Astrocyte of the spinal cord (primary cell): ENCODE data around the gene PTPRG.

Experiments
- DNase-seq: peaks from one replicate; pipeline ENCODE4 v3.0.0; 2011; ENCODE audit warnings: low read depth, low spot score
- H3K4me3 ChIP-seq: 2 replicates; pipeline ENCODE4 v1.5.1; 2011; ENCODE audit warnings: low read depth, mild to moderate bottlenecking, low read length, moderate library complexity
- in situ Hi-C: cut with HindIII; loops from 2 replicates; pipeline ENCODE4 v1.10.0; 2017; ENCODE audit warnings: low sequenced_read_pairs
- TF ChIP-seq, protein P1 (sequence below): IDR thresholded peaks from 2 replicates; pipeline ENCODE4 v1.5.1; 2012; ENCODE audit warnings: low read depth, mild to moderate bottlenecking, low read length, inconsistent platforms

PTPRG gene

DNA sequence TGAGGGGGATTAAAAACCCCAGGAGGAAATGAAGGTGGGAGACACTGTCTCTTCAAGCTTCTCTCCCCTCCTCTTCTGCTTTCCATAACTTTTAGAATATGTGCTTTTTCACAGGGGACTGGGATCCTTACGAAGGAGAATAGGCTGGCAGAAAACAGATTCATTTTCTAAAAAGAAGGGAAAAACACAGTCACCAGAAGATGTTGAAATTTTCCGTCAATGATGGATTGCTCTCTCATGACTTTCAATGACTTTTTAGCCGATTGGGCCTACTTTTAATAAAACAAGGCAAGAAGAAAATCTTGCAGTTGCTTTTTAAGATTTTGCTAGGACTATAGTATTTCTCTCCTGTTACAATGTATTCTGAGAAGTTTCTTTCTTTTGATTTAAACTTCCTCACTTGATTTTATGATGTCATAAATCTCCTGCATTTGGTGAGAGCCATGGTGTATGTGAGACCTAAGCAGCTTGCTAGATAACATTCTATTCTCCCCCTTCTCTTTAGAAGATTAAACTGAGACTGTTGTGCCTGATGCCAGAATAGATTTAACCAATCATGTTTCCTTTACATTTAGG, 570.7 kb downstream of the PTPRG start:
- in situ Hi-C loops: no loop called here
- no peak overlapping the region for H3K4me3 ChIP-seq
- no peak for DNase-seq
- TF ChIP-seq, protein P1, sequence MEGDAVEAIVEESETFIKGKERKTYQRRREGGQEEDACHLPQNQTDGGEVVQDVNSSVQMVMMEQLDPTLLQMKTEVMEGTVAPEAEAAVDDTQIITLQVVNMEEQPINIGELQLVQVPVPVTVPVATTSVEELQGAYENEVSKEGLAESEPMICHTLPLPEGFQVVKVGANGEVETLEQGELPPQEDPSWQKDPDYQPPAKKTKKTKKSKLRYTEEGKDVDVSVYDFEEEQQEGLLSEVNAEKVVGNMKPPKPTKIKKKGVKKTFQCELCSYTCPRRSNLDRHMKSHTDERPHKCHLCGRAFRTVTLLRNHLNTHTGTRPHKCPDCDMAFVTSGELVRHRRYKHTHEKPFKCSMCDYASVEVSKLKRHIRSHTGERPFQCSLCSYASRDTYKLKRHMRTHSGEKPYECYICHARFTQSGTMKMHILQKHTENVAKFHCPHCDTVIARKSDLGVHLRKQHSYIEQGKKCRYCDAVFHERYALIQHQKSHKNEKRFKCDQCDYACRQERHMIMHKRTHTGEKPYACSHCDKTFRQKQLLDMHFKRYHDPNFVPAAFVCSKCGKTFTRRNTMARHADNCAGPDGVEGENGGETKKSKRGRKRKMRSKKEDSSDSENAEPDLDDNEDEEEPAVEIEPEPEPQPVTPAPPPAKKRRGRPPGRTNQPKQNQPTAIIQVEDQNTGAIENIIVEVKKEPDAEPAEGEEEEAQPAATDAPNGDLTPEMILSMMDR: no peak

DNA sequence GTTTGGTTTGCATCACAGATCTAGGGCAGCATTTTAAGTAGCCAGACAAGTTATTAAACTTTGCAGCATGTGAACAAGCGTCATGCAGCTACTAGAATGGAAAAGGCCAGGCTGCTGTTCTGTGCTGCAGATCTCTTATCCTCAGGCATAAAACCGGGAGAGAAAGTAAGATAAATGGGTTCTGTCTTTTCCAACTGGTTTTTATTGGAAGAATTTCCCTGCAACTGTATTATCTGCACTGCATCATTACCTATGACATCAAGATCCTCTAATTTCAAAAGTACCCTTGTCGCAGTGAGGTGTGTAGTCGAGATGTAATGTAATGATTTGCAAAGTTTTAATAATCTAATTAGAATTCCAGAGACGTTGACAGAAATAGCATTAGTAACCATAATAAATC, 571.6 kb downstream of the PTPRG start:
- DNase-seq: no peak
- no peak overlapping the region for H3K4me3 ChIP-seq
- TF ChIP-seq, protein P1: no peak
- in situ Hi-C loops: no loop called here

DNA sequence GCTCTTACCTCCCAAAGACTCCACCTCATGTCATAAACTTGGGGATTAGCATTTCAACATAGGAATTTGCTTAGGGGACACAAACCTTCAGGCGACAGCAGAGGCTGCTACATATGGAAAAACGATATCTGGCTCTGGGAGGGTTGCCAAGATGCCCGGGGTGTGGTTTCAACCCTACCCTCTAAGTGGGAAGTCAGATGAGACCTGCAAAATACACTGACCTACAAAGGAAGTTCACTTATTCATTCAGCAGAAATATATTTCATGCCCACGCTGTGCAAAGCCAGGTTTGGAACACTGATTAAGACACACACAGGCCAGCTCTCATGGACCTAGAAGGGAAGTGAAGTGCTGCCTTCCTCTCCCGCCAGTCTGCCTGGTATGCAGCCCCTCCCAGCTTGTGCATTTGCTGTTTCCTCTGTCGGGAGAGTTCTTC, 572.7 kb downstream of the PTPRG start:
- H3K4me3 ChIP-seq: no peak overlapping the region
- in situ Hi-C loops: no loop called here
- TF ChIP-seq, protein P1: no peak
- peak; percentile 5 for DNase-seq

DNA sequence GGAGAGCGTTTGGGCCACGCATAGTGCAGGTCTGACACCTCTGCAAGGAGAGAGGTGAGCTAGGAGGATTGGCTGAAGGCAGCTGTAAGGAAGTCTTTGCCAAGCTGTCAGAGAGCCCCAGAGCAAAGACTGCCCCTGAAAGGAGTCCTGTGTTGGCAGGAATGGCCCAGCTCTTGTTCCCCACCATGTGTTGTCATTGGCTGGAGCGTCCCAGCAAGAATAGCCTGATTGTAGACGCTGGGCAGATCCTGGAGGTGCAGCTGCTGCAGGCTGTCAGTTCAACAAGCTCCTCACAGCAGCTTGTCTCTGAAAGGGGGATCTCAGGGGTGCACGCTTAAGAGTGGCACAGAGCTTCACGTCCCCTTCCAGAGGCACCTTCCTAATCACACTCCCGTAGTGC, 574.4 kb downstream of the PTPRG start:
- in situ Hi-C loops: no loop called here
- TF ChIP-seq, protein P1: no peak
- no peak overlapping the region for H3K4me3 ChIP-seq
- no peak for DNase-seq

DNA sequence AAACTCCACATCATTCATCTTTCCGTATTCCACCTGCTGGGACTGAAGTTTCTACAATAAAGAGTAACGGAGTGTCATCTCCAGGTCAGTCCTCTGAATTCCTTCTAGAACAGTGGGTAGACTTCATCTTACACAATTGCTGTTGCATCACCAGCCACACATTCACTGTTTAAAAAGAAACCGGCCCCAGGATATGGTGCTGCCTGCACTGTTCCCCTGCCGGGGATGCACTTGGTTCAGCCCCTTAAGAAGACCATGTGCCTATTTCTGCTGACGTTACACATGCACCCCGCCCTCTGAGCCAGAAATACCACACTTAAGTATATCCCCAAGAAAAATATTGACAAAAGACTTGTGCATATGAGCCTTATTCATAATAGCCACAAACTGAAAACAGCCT, 578.6 kb downstream of the PTPRG start:
- in situ Hi-C loops: no loop called here
- peak; percentile 18 for DNase-seq
- H3K4me3 ChIP-seq: no peak overlapping the region
- TF ChIP-seq, protein P1: no peak

DNA sequence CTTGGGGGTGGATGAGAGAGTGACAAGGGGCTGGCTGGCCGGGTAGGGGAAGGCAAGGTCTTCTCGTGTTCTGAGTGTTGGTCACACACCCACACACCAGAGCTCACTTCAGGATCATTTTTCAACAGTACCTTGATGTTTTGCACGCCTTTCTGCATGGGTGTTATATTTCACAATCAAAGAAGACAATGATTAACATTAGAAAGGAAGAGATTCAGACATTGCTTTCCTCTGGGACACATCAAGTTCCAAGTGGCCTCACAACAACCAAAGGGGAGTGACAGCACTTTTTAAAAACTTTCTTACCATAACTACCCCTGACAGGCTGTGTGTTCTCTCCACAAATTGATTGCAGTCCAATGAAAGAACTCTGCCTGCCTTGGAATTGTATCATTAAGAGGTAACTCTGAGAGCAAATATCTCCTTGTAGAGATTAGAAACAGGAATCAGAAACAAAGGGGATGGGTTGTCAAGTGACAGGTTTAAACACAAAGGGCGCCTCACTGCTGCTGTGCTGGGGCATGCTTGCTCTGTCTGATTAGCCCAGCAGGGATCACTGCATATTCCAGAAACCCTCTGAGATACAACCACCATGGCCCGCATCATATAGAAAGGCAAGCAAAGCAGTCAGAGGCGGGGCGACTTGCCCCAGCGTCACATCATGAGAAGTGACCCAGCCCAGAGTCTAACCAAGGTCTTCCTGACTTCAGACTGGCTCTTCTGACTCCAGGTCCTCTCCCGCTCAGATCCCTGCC, 581.1 kb downstream of the PTPRG start:
- DNase-seq: no peak
- no peak overlapping the region for H3K4me3 ChIP-seq
- TF ChIP-seq, protein P1: no peak
- in situ Hi-C loops: no loop called here
